Adrenal gland (tissue), 5 donors: ENCODE measurements around the gene TEKTIP1.

Experiments
- POLR2A ChIP-seq, 2 donors: fragments of 450-650 bp; IDR thresholded peaks; one replicate each; pipeline ENCODE4 v1.6.1; 2017; ENCODE audit warnings: antibody characterized with exemption in 2 of 2, mild to moderate bottlenecking in 2 of 2, moderate library complexity in 1 of 2
- TF ChIP-seq, protein P1 (sequence below), 6 experiments: fragments of 450-650 bp in 4 of 6; fragments of 200-600 bp in 2 of 6; sonication (generic) in 1 of 6; IDR thresholded peaks; 1 replicate in 5 of 6; 2 replicates in 1 of 6; pipeline versions ENCODE4 v1.5.1 to v1.8.0; 2016 to 2021; ENCODE audit warnings: antibody characterized with exemption in 6 of 6, mild to moderate bottlenecking in 2 of 6, moderate library complexity in 1 of 6
- donor health status: DM: no; HTN: no; CAD: no.

DNA sequence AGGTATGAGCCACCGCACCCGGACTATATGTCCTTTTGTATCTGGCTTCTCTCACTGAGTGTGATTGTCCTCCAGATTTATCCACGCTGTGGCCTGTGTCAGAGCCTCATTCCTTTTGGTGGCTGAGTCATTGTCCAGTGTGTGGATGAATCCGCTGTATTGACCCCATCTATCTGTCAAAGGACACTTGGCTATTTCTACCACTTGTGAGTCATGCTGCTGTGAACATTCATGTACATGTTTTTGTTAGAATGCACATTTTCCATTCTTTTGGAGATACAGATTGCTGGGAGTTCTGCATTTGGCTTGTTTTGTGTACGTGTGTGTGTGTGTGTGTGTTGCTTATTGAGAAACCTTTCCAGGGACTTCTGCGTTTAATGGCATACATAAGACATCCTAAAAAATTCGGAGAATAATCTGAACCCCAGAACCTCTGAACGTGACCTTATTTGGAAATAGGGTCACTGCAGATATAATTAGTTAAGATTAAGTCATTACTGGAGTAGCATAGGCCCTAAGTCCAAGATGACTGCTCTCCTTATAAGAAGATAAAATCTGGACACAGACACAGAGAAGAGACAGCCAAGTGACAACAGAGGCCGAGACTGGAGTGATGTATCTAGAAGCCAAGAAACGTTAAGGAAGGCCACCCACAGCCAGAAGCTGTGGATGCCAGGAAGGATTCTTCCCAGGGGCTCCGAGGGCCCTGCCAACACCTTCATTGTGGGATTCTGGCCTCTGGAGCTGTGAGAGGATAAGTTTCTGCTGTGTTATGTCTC is 41.4 kb downstream of the TEKTIP1 start:
- TF ChIP-seq, protein P1, sequence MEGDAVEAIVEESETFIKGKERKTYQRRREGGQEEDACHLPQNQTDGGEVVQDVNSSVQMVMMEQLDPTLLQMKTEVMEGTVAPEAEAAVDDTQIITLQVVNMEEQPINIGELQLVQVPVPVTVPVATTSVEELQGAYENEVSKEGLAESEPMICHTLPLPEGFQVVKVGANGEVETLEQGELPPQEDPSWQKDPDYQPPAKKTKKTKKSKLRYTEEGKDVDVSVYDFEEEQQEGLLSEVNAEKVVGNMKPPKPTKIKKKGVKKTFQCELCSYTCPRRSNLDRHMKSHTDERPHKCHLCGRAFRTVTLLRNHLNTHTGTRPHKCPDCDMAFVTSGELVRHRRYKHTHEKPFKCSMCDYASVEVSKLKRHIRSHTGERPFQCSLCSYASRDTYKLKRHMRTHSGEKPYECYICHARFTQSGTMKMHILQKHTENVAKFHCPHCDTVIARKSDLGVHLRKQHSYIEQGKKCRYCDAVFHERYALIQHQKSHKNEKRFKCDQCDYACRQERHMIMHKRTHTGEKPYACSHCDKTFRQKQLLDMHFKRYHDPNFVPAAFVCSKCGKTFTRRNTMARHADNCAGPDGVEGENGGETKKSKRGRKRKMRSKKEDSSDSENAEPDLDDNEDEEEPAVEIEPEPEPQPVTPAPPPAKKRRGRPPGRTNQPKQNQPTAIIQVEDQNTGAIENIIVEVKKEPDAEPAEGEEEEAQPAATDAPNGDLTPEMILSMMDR (IDR thresholded peaks at IDR 0.05): no peak
- TF ChIP-seq POLR2A (IDR thresholded peaks at IDR 0.05): peak in 1 of 2 donors; percentile 68
